ENCODE data around the gene INPP4B.

Gene INPP4B

GRCh38 chr4:142826503-142827241, 19.4 kb downstream of the INPP4B start:
- Histone ChIP-seq H3K4me1 (ENCODE audit: control insufficient read depth in 1 of 2, insufficient read depth in 2 of 2, low read length in 2 of 2) (no peaks in the 10 kb centered on the region), H3K4me3 (ENCODE audit: low read depth in 1 of 2, low read length in 2 of 2) (no peak overlapping the region), H3K27me3 (ENCODE audit: control insufficient read depth in 1 of 2, insufficient read depth in 2 of 2, low read length in 2 of 2) (no peaks in the 10 kb centered on the region), H3K9ac (ENCODE audit: low read depth in 1 of 2, low read length in 2 of 2) (no peak overlapping the region), H3K36me3 (ENCODE audit: control insufficient read depth in 1 of 2, insufficient read depth in 2 of 2, low read length in 2 of 2) (no peaks in the 10 kb centered on the region), H3K9me3 (ENCODE audit: control insufficient read depth in 1 of 2, low read length in 2 of 2) (no peaks in the 10 kb centered on the region), H3K27ac (ENCODE audit: low read depth, low read length) (no peak overlapping the region)

GRCh38 chr4:142824368-142824767, 21.7 kb downstream of the INPP4B start:
- Histone ChIP-seq H3K9ac (ENCODE audit: low read depth in 1 of 2, low read length in 2 of 2) (no peak overlapping the region), H3K9me3 (ENCODE audit: control insufficient read depth in 1 of 2, low read length in 2 of 2) (no peaks in the 10 kb centered on the region), H3K27me3 (ENCODE audit: control insufficient read depth in 1 of 2, insufficient read depth in 2 of 2, low read length in 2 of 2) (no peaks in the 10 kb centered on the region), H3K4me3 (ENCODE audit: low read depth in 1 of 2, low read length in 2 of 2) (no peak overlapping the region), H3K4me1 (ENCODE audit: control insufficient read depth in 1 of 2, insufficient read depth in 2 of 2, low read length in 2 of 2) (no peaks in the 10 kb centered on the region), H3K36me3 (ENCODE audit: control insufficient read depth in 1 of 2, insufficient read depth in 2 of 2, low read length in 2 of 2) (no peaks in the 10 kb centered on the region), H3K27ac (ENCODE audit: low read depth, low read length) (no peak overlapping the region)

- no peak overlapping the region for H3K27ac ChIP-seq (ENCODE audit: low read depth, low read length)
- H3K9me3 ChIP-seq (ENCODE audit: control insufficient read depth in 1 of 2, low read length in 2 of 2): no peaks in the 10 kb centered on the region
- H3K4me1 ChIP-seq (ENCODE audit: control insufficient read depth in 1 of 2, insufficient read depth in 2 of 2, low read length in 2 of 2): no peaks in the 10 kb centered on the region
- H3K4me3 ChIP-seq (ENCODE audit: low read depth in 1 of 2, low read length in 2 of 2): no peak overlapping the region
- H3K36me3 ChIP-seq (ENCODE audit: control insufficient read depth in 1 of 2, insufficient read depth in 2 of 2, low read length in 2 of 2): no peaks in the 10 kb centered on the region
- no peaks in the 10 kb centered on the region for H3K27me3 ChIP-seq (ENCODE audit: control insufficient read depth in 1 of 2, insufficient read depth in 2 of 2, low read length in 2 of 2)
- no peak overlapping the region for H3K9ac ChIP-seq (ENCODE audit: low read depth in 1 of 2, low read length in 2 of 2)
Measured at GRCh38 chr4:142823796-142824195, 22.3 kb downstream of the INPP4B start.

GRCh38 chr4:142818476-142818875, 27.6 kb downstream of the INPP4B start:
- no peak overlapping the region for H3K27ac ChIP-seq (ENCODE audit: low read depth, low read length)
- no peak overlapping the region for H3K9ac ChIP-seq (ENCODE audit: low read depth in 1 of 2, low read length in 2 of 2)

GRCh38 chr4:142818031-142818430, 28.1 kb downstream of the INPP4B start:
- Histone ChIP-seq H3K9me3 (ENCODE audit: control insufficient read depth in 1 of 2, low read length in 2 of 2) (no peaks in the 10 kb centered on the region), H3K4me3 (ENCODE audit: low read depth in 1 of 2, low read length in 2 of 2) (no peak overlapping the region), H3K27me3 (ENCODE audit: control insufficient read depth in 1 of 2, insufficient read depth in 2 of 2, low read length in 2 of 2) (no peaks in the 10 kb centered on the region), H3K36me3 (ENCODE audit: control insufficient read depth in 1 of 2, insufficient read depth in 2 of 2, low read length in 2 of 2) (no peaks in the 10 kb centered on the region), H3K27ac (ENCODE audit: low read depth, low read length) (no peak overlapping the region), H3K4me1 (ENCODE audit: control insufficient read depth in 1 of 2, insufficient read depth in 2 of 2, low read length in 2 of 2) (peaks cover 5 to 8% of the 10 kb centered on the region in 2 donors), H3K9ac (ENCODE audit: low read depth in 1 of 2, low read length in 2 of 2) (no peak overlapping the region)

More at GRCh38 chr4:142818476-142818875, 27.6 kb downstream of the INPP4B start:
- Histone ChIP-seq H3K27me3 (ENCODE audit: control insufficient read depth in 1 of 2, insufficient read depth in 2 of 2, low read length in 2 of 2) (no peaks in the 10 kb centered on the region), H3K4me1 (ENCODE audit: control insufficient read depth in 1 of 2, insufficient read depth in 2 of 2, low read length in 2 of 2) (peaks cover 5 to 8% of the 10 kb centered on the region in 2 donors), H3K36me3 (ENCODE audit: control insufficient read depth in 1 of 2, insufficient read depth in 2 of 2, low read length in 2 of 2) (no peaks in the 10 kb centered on the region), H3K4me3 (ENCODE audit: low read depth in 1 of 2, low read length in 2 of 2) (no peak overlapping the region), H3K9me3 (ENCODE audit: control insufficient read depth in 1 of 2, low read length in 2 of 2) (no peaks in the 10 kb centered on the region)

GRCh38 chr4:142817442-142817841, 28.7 kb downstream of the INPP4B start:
- no peaks in the 10 kb centered on the region for H3K36me3 ChIP-seq (ENCODE audit: control insufficient read depth in 1 of 2, insufficient read depth in 2 of 2, low read length in 2 of 2)
- H3K27me3 ChIP-seq (ENCODE audit: control insufficient read depth in 1 of 2, insufficient read depth in 2 of 2, low read length in 2 of 2): no peaks in the 10 kb centered on the region
- no peak overlapping the region for H3K4me3 ChIP-seq (ENCODE audit: low read depth in 1 of 2, low read length in 2 of 2)
- H3K9ac ChIP-seq (ENCODE audit: low read depth in 1 of 2, low read length in 2 of 2): no peak overlapping the region
- H3K9me3 ChIP-seq (ENCODE audit: control insufficient read depth in 1 of 2, low read length in 2 of 2): no peaks in the 10 kb centered on the region
- H3K4me1 ChIP-seq (ENCODE audit: control insufficient read depth in 1 of 2, insufficient read depth in 2 of 2, low read length in 2 of 2): peaks cover 5 to 8% of the 10 kb centered on the region in 2 donors
- no peak overlapping the region for H3K27ac ChIP-seq (ENCODE audit: low read depth, low read length)

GRCh38 chr4:142815834-142816233, 30.3 kb downstream of the INPP4B start:
- Histone ChIP-seq H3K27me3 (ENCODE audit: control insufficient read depth in 1 of 2, insufficient read depth in 2 of 2, low read length in 2 of 2) (no peaks in the 10 kb centered on the region), H3K9me3 (ENCODE audit: control insufficient read depth in 1 of 2, low read length in 2 of 2) (no peaks in the 10 kb centered on the region)

DNA sequence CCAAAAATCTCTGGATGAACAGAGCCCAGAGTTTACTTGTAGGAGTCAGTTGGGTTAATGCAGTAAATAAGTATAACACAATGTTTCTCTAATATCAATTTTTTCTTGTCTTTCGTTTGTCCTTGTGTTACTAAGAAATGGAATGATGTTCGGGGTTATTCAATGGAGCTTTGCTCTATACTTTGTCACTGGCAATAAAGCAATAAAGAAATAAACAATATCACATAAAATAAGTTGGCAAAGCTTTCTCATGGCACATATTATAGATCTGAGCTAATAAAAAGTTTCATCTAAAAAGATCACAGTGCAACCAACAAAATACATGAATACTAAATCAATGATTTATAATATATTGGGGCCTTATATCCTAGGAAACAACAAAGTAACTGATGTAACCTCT, 32.7 kb downstream of the INPP4B start:
- Histone ChIP-seq H3K27ac (ENCODE audit: low read depth, low read length) (no peak overlapping the region), H3K36me3 (ENCODE audit: control insufficient read depth in 1 of 2, insufficient read depth in 2 of 2, low read length in 2 of 2) (no peaks in the 10 kb centered on the region), H3K4me1 (ENCODE audit: control insufficient read depth in 1 of 2, insufficient read depth in 2 of 2, low read length in 2 of 2) (peaks cover 5 to 8% of the 10 kb centered on the region in 2 donors), H3K9me3 (ENCODE audit: control insufficient read depth in 1 of 2, low read length in 2 of 2) (no peaks in the 10 kb centered on the region), H3K27me3 (ENCODE audit: control insufficient read depth in 1 of 2, insufficient read depth in 2 of 2, low read length in 2 of 2) (no peaks in the 10 kb centered on the region), H3K4me3 (ENCODE audit: low read depth in 1 of 2, low read length in 2 of 2) (no peak overlapping the region), H3K9ac (ENCODE audit: low read depth in 1 of 2, low read length in 2 of 2) (no peak overlapping the region)

More at GRCh38 chr4:142815834-142816233, 30.3 kb downstream of the INPP4B start:
- H3K27ac ChIP-seq (ENCODE audit: low read depth, low read length): no peak overlapping the region
- H3K4me3 ChIP-seq (ENCODE audit: low read depth in 1 of 2, low read length in 2 of 2): no peak overlapping the region
- H3K36me3 ChIP-seq (ENCODE audit: control insufficient read depth in 1 of 2, insufficient read depth in 2 of 2, low read length in 2 of 2): no peaks in the 10 kb centered on the region
- no peak overlapping the region for H3K9ac ChIP-seq (ENCODE audit: low read depth in 1 of 2, low read length in 2 of 2)
- H3K4me1 ChIP-seq (ENCODE audit: control insufficient read depth in 1 of 2, insufficient read depth in 2 of 2, low read length in 2 of 2): peaks cover 5 to 8% of the 10 kb centered on the region in 2 donors

DNA sequence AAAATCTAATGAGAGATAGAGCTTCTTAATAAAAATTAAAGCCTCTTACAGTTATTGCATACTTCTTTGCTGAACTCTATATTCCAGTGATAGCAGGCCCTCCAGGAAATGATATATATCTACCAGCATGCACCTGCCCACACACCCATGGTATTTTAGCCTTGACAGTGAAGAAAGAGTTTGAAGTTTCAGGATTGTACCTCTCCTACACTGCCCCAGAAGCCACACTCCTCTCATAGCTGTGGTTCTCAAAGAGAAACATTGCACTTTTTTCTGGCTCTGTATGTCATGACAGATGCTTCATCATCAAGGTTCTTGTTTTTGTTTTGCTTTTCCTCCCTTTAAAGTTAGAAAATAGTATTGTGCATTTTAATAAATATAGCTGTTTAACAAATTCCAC, 34.0 kb downstream of the INPP4B start:
- Histone ChIP-seq H3K4me3 (ENCODE audit: low read depth in 1 of 2, low read length in 2 of 2) (no peak overlapping the region), H3K9ac (ENCODE audit: low read depth in 1 of 2, low read length in 2 of 2) (no peak overlapping the region), H3K27me3 (ENCODE audit: control insufficient read depth in 1 of 2, insufficient read depth in 2 of 2, low read length in 2 of 2) (no peaks in the 10 kb centered on the region), H3K36me3 (ENCODE audit: control insufficient read depth in 1 of 2, insufficient read depth in 2 of 2, low read length in 2 of 2) (no peaks in the 10 kb centered on the region), H3K4me1 (ENCODE audit: control insufficient read depth in 1 of 2, insufficient read depth in 2 of 2, low read length in 2 of 2) (peaks cover 5 to 8% of the 10 kb centered on the region in 2 donors), H3K27ac (ENCODE audit: low read depth, low read length) (no peak overlapping the region), H3K9me3 (ENCODE audit: control insufficient read depth in 1 of 2, low read length in 2 of 2) (no peaks in the 10 kb centered on the region)

DNA sequence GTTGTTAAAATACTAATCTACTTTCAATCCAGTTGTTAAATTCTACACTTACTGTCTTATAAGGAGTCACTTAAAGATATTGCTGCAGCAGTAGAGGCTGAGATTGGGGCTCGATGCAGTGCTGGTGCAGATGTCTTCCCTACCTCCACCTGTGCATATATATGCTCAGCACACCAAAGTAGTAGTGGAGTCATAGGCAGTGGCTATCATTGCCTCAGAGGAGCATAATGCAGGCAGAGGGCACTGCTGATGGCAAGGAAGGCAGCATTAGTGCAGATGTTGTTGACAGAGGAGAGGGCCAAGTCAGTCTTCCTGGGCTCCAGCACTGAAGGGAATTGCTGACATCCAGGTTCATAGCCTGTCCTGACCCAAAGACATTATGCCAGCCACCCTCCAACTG, 35.1 kb downstream of the INPP4B start:
- Histone ChIP-seq H3K27me3 (ENCODE audit: control insufficient read depth in 1 of 2, insufficient read depth in 2 of 2, low read length in 2 of 2) (no peaks in the 10 kb centered on the region), H3K9ac (ENCODE audit: low read depth in 1 of 2, low read length in 2 of 2) (no peak overlapping the region), H3K27ac (ENCODE audit: low read depth, low read length) (no peak overlapping the region), H3K4me3 (ENCODE audit: low read depth in 1 of 2, low read length in 2 of 2) (no peak overlapping the region), H3K36me3 (ENCODE audit: control insufficient read depth in 1 of 2, insufficient read depth in 2 of 2, low read length in 2 of 2) (no peaks in the 10 kb centered on the region), H3K9me3 (ENCODE audit: control insufficient read depth in 1 of 2, low read length in 2 of 2) (no peaks in the 10 kb centered on the region), H3K4me1 (ENCODE audit: control insufficient read depth in 1 of 2, insufficient read depth in 2 of 2, low read length in 2 of 2) (peaks cover 5 to 8% of the 10 kb centered on the region in 2 donors)

All from duodenal mucosa (tissue), 2 donors.